SU-DHL-6 (cell line): ENCODE measurements around the gene COL25A1.

Source experiments
- CTCF ChIP-seq: fragments of 200-600 bp; sonication (generic); IDR thresholded peaks from one replicate; pipeline ENCODE4 v1.5.1; 2017; ENCODE audit warnings: antibody characterized with exemption, mild to moderate bottlenecking, low read length, moderate library complexity; ENCODE audit not compliant: insufficient read depth, poor library complexity, severe bottlenecking
- EZH2phosphoT487 ChIP-seq: fragments of 200-600 bp; sonication (generic), shearing (Covaris generic); conservative IDR thresholded peaks from 2 replicates; pipeline ENCODE4 v1.6.1; 2018; ENCODE audit warnings: mild to moderate bottlenecking, antibody characterized with exemption, low read length, moderate library complexity, mixed read lengths

- TF ChIP-seq CTCF (no peak), EZH2phosphoT487 (no peak)
Observed at GRCh38 chr4:109319684-109320083, 17.2 kb upstream of the COL25A1 start.
